Thymus (tissue), 11 donors: ENCODE results near the gene PTPRU. TPM values are rescaled to one million over a fixed set of nuclear protein-coding genes. Genes with fewer than 3 reads are reported as not detected.

Source experiments
- DNase-seq, 9 donors: peaks; one replicate each; pipeline ENCODE4 v3.0.0-alpha.2; 2013; ENCODE audit warnings: low spot score in 9 of 9, low read depth in 6 of 9, missing footprints in 1 of 9
- H3K27ac ChIP-seq, 2 donors: one replicate each; pipeline ENCODE4 v1.5.1; 2013; ENCODE audit warnings: control low read depth in 1 of 2, low read depth in 1 of 2, low read length in 1 of 2, mild to moderate bottlenecking in 1 of 2, moderate library complexity in 1 of 2
- H3K27me3 ChIP-seq, 2 donors: one replicate each; pipeline ENCODE4 v1.5.1; 2013; ENCODE audit warnings: low read length in 1 of 2; ENCODE audit not compliant: control insufficient read depth in 2 of 2, insufficient read depth in 1 of 2
- H3K36me3 ChIP-seq, 2 donors: one replicate each; pipeline ENCODE4 v1.5.1; 2013; ENCODE audit warnings: low read length in 1 of 2, mild to moderate bottlenecking in 1 of 2, moderate library complexity in 1 of 2; ENCODE audit not compliant: control insufficient read depth in 2 of 2, insufficient read depth in 2 of 2
- H3K4me1 ChIP-seq, 2 donors: one replicate each; pipeline ENCODE4 v1.5.1; 2013; ENCODE audit warnings: low read length in 2 of 2; ENCODE audit not compliant: control insufficient read depth in 2 of 2, insufficient read depth in 2 of 2
- H3K4me3 ChIP-seq, 2 donors: one replicate each; pipeline ENCODE4 v1.5.1; 2013; ENCODE audit warnings: low read length in 2 of 2, control low read depth in 1 of 2, mild to moderate bottlenecking in 1 of 2
- H3K9me3 ChIP-seq, 2 donors: one replicate each; pipeline ENCODE4 v1.5.1; 2013; ENCODE audit warnings: low read length in 1 of 2, mild to moderate bottlenecking in 1 of 2; ENCODE audit not compliant: control insufficient read depth in 2 of 2, insufficient read depth in 1 of 2
- WGBS: extraction: QIAGEN DNeasy Blood & Tissue Kit; methylation state at CpG from one replicate; pipeline ENCODE4 v1.1.7; 2013; 5-methylcytosine and 5-hydroxymethylcytosine counted together
- polyA plus RNA-seq: library from polyadenylated mRNA; stranded (reverse); fragments of 200-250 nt; gene quantifications from one replicate; pipeline ENCODE4 v1.2.3, GENCODE V29; 2013
- total RNA-seq: library from RNA; stranded (reverse); fragments of 120-200 nt; gene quantifications from one replicate; pipeline ENCODE4 v1.2.4, GENCODE V29; 2013
- donor health status: healthy.

PTPRU gene
- total and polyA plus RNA-seq, 2 donors, result 5.5 to 6.3 TPM

- Histone ChIP-seq H3K36me3 (no peaks in the 10 kb centered on the region), H3K27me3 (peaks cover 18 to 26% of the 10 kb centered on the region in 2 donors), H3K27ac (no peak overlapping the region), H3K4me3 (no peak overlapping the region), H3K9me3 (peaks cover 0 to 7% of the 10 kb centered on the region in 2 donors), H3K4me1 (peaks cover 4 to 67% of the 10 kb centered on the region in 2 donors)
- WGBS, result 94% methylated on average over 10 of the region's 10 CpGs
- DNase-seq, result no peak
These were observed 18.9 kb downstream of the PTPRU start for GRCh38 chr1:29255134-29255666.

GRCh38 chr1:29256394-29256793 lies 20.1 kb downstream of the PTPRU start:
- peak in 2 of 9 donors; percentile 44 to 69 for DNase-seq
- Histone ChIP-seq H3K36me3 (no peaks in the 10 kb centered on the region), H3K27ac (peak overlapping the region in 1 of 2 donors; percentile 28), H3K9me3 (peaks cover 0 to 7% of the 10 kb centered on the region in 2 donors), H3K4me1 (peaks cover 4 to 69% of the 10 kb centered on the region in 2 donors), H3K4me3 (no peak overlapping the region), H3K27me3 (peaks cover 27 to 38% of the 10 kb centered on the region in 2 donors)
- 71% methylated on average over 5 of the region's 5 CpGs for WGBS

GRCh38 chr1:29256979-29257804 lies 20.9 kb downstream of the PTPRU start:
- Histone ChIP-seq H3K27me3 (peaks cover 27 to 40% of the 10 kb centered on the region in 2 donors), H3K27ac (peak overlapping the region in 1 of 2 donors; percentile 28), H3K9me3 (no peaks in the 10 kb centered on the region), H3K36me3 (no peaks in the 10 kb centered on the region), H3K4me3 (no peak overlapping the region), H3K4me1 (peaks cover 4 to 66% of the 10 kb centered on the region in 2 donors)
- DNase-seq, result no peak
- WGBS, result 76% methylated on average over 11 of the region's 11 CpGs

- no peak overlapping the region for H3K4me3 ChIP-seq
- H3K27ac ChIP-seq, result no peak overlapping the region
- peaks cover 4 to 57% of the 10 kb centered on the region in 2 donors for H3K4me1 ChIP-seq
- no peaks in the 10 kb centered on the region for H3K36me3 ChIP-seq
- no peaks in the 10 kb centered on the region for H3K9me3 ChIP-seq
- peaks cover 27 to 40% of the 10 kb centered on the region in 2 donors for H3K27me3 ChIP-seq
- no peak for DNase-seq
- 90% methylated on average over 16 of the region's 16 CpGs for WGBS
These were observed 22.1 kb downstream of the PTPRU start for GRCh38 chr1:29258189-29258975.

- Histone ChIP-seq H3K9me3 (no peaks in the 10 kb centered on the region), H3K36me3 (no peaks in the 10 kb centered on the region), H3K27me3 (peaks cover 27 to 40% of the 10 kb centered on the region in 2 donors), H3K4me1 (peaks cover 4 to 51% of the 10 kb centered on the region in 2 donors), H3K4me3 (peak overlapping the region; percentile 48 to 63), H3K27ac (no peak overlapping the region)
- WGBS, result 6% methylated on average over 38 of the region's 38 CpGs
- peak in 2 of 9 donors; percentile 39 to 63 for DNase-seq
These were observed 22.9 kb downstream of the PTPRU start for GRCh38 chr1:29258976-29259801.

- peak overlapping the region; percentile 48 to 63 for H3K4me3 ChIP-seq
- WGBS, result 3% methylated on average over 56 of the region's 56 CpGs
- peaks cover 4 to 51% of the 10 kb centered on the region in 2 donors for H3K4me1 ChIP-seq
- no peak overlapping the region for H3K27ac ChIP-seq
- no peaks in the 10 kb centered on the region for H3K36me3 ChIP-seq
- peaks cover 27 to 40% of the 10 kb centered on the region in 2 donors for H3K27me3 ChIP-seq
- peak in 2 of 9 donors; percentile 44 to 53 for DNase-seq
- no peaks in the 10 kb centered on the region for H3K9me3 ChIP-seq
These were observed 23.6 kb downstream of the PTPRU start for GRCh38 chr1:29259802-29260441.

- no peaks in the 10 kb centered on the region for H3K9me3 ChIP-seq
- H3K27ac ChIP-seq, result no peak overlapping the region
- 25% methylated on average over 29 of the region's 29 CpGs for WGBS
- DNase-seq, result no peak
- peaks cover 4 to 46% of the 10 kb centered on the region in 2 donors for H3K4me1 ChIP-seq
- H3K27me3 ChIP-seq, result peaks cover 27 to 40% of the 10 kb centered on the region in 2 donors
- peak overlapping the region in 1 of 2 donors; percentile 18 for H3K4me3 ChIP-seq
- no peaks in the 10 kb centered on the region for H3K36me3 ChIP-seq
These were observed 24.2 kb downstream of the PTPRU start for GRCh38 chr1:29260531-29260930.

GRCh38 chr1:29264773-29265389 lies 28.6 kb downstream of the PTPRU start:
- Histone ChIP-seq H3K4me1 (peaks cover 0 to 8% of the 10 kb centered on the region in 2 donors), H3K27ac (no peak overlapping the region), H3K4me3 (no peak overlapping the region), H3K36me3 (no peaks in the 10 kb centered on the region), H3K27me3 (peaks cover 12 to 19% of the 10 kb centered on the region in 2 donors), H3K9me3 (no peaks in the 10 kb centered on the region)
- DNase-seq, result no peak
- 96% methylated on average over 4 of the region's 4 CpGs for WGBS
